ENCODE results near the gene RGS11. TPM values are rescaled to one million over a fixed set of nuclear protein-coding genes. Genes with fewer than 3 reads are reported as not detected.

RGS11 gene
- total and polyA plus RNA-seq, 9 of the 15 experiments (the other 6 are each of a cell fraction or from before 2014, with no cell fraction given): not detected

DNA sequence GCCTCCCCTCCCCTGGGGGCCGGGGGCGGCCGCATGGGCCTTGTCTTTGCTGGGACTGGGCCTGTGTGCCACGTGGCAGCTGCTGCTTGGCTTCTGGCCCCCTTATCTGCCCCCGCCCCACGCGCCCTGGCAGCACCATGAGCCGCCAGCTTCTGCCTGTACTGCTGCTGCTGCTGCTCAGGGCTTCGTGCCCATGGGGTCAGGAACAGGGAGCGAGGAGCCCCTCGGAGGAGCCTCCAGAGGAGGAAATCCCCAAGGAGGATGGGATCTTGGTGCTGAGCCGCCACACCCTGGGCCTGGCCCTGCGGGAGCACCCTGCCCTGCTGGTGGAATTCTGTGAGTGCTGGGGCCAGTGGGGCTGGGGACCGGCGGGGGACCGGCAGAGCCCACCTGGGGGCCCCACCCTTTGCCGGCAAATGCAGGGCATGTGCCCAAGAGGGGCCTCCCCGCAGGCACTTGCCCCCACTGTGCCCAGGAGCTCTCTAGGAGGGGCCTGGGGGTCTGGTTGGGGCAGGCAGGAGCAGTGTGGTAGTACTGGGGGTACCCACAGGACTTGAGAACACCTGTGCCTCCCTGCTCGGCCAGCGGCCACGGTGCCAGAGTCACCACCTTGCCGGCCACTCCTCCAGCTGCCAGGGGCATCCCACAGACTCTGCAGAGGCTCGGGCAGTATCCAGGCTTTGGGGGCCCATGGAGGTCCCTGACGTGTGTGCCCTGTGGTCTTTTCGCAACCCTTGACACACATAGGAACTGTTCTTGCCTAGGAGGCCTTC is 7.5 kb upstream of the RGS11 start, which contains the start of gene PDIA2:
TSS of gene PDIA2 (plus strand) at position 132 of the 773 bp plus-strand sequence. CDS start at position 138, 6 bp downstream.
- TF ChIP-seq PML (IDR thresholded peaks at IDR 0.05; ENCODE audit: low read length) (no peak), CBX2 (IDR thresholded peaks at IDR 0.05; ENCODE audit: insufficient read depth, low read length, poor library complexity, severe bottlenecking) (no peak), TRIM28 (IDR thresholded peaks at IDR 0.05) (no peak), TAL1 (IDR thresholded peaks at IDR 0.05) (no peak), POLR2B (IDR thresholded peaks at IDR 0.05; ENCODE audit: low read depth, partially characterized antibody) (no peak), COPS2 (conservative IDR thresholded peaks at IDR 0.05) (no peak), FIP1L1 (IDR thresholded peaks at IDR 0.05; ENCODE audit: low read depth, low read length, poor library complexity, severe bottlenecking) (no peak), TEAD1 (CRISPR knock-in tag; IDR thresholded peaks at IDR 0.05) (no peak), ZNF644 (tag; IDR thresholded peaks at IDR 0.05; ENCODE audit: low read depth) (no peak), ZNF174 (CRISPR knock-in tag; IDR thresholded peaks at IDR 0.05) (no peak), ZNF79 (CRISPR knock-in tag; IDR thresholded peaks at IDR 0.05; ENCODE audit: low read depth) (no peak)
- TF ChIP-seq, protein P1, sequence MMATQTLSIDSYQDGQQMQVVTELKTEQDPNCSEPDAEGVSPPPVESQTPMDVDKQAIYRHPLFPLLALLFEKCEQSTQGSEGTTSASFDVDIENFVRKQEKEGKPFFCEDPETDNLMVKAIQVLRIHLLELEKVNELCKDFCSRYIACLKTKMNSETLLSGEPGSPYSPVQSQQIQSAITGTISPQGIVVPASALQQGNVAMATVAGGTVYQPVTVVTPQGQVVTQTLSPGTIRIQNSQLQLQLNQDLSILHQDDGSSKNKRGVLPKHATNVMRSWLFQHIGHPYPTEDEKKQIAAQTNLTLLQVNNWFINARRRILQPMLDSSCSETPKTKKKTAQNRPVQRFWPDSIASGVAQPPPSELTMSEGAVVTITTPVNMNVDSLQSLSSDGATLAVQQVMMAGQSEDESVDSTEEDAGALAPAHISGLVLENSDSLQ (IDR thresholded peaks at IDR 0.05): no peak
- TF ChIP-seq, protein P2, sequence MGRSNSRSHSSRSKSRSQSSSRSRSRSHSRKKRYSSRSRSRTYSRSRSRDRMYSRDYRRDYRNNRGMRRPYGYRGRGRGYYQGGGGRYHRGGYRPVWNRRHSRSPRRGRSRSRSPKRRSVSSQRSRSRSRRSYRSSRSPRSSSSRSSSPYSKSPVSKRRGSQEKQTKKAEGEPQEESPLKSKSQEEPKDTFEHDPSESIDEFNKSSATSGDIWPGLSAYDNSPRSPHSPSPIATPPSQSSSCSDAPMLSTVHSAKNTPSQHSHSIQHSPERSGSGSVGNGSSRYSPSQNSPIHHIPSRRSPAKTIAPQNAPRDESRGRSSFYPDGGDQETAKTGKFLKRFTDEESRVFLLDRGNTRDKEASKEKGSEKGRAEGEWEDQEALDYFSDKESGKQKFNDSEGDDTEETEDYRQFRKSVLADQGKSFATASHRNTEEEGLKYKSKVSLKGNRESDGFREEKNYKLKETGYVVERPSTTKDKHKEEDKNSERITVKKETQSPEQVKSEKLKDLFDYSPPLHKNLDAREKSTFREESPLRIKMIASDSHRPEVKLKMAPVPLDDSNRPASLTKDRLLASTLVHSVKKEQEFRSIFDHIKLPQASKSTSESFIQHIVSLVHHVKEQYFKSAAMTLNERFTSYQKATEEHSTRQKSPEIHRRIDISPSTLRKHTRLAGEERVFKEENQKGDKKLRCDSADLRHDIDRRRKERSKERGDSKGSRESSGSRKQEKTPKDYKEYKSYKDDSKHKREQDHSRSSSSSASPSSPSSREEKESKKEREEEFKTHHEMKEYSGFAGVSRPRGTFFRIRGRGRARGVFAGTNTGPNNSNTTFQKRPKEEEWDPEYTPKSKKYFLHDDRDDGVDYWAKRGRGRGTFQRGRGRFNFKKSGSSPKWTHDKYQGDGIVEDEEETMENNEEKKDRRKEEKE (IDR thresholded peaks at IDR 0.05; ENCODE audit: borderline replicate concordance in 1 of 2, control insufficient read depth in 1 of 2, low read depth in 2 of 2, low read length in 1 of 2): no peak
- TF ChIP-seq, protein P3, sequence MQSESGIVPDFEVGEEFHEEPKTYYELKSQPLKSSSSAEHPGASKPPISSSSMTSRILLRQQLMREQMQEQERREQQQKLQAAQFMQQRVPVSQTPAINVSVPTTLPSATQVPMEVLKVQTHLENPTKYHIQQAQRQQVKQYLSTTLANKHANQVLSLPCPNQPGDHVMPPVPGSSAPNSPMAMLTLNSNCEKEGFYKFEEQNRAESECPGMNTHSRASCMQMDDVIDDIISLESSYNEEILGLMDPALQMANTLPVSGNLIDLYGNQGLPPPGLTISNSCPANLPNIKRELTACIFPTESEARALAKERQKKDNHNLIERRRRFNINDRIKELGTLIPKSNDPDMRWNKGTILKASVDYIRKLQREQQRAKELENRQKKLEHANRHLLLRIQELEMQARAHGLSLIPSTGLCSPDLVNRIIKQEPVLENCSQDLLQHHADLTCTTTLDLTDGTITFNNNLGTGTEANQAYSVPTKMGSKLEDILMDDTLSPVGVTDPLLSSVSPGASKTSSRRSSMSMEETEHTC (IDR thresholded peaks at IDR 0.05): no peak
- TF ChIP-seq, protein P4, sequence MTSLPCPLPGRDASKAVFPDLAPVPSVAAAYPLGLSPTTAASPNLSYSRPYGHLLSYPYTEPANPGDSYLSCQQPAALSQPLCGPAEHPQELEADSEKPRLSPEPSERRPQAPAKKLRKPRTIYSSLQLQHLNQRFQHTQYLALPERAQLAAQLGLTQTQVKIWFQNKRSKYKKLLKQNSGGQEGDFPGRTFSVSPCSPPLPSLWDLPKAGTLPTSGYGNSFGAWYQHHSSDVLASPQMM (CRISPR knock-in tag; IDR thresholded peaks at IDR 0.05): no peak
- intact Hi-C loops (cut with micrococcal nuclease): no loop called here
- ChIA-PET POLR2A (interaction anchor here (0.7 to 1.4 kb wide), 2 partner anchors 19 to 187 kb away, joined by 3 to 4 read pairs; no protein-coding TSS in a partner anchor), CTCF (ENCODE audit: low intra/inter-chr PET ratio) (no interaction called here)
- Histone ChIP-seq H3K79me2 (ENCODE audit: control insufficient read depth, insufficient read depth, low read length) (no peaks in the 10 kb centered on the region), H4K20me1 (replicated peaks; ENCODE audit: control insufficient read depth, insufficient read depth, low read length) (no peaks in the 10 kb centered on the region), H3K27me3 (ENCODE audit: control insufficient read depth in 2 of 2, insufficient read depth in 2 of 2, low read length in 2 of 2) (no peaks in the 10 kb centered on the region), H3K4me1 (replicated peaks in 1 of 2; ENCODE audit: control insufficient read depth in 2 of 2, insufficient read depth in 2 of 2, low read length in 2 of 2) (peaks cover 0 to 63% of the 10 kb centered on the region in 2 experiments; a peak in 2 of 5 replicates), H3K4me2 (ENCODE audit: insufficient read depth, low read length) (no peak within 1 kb of the TSS), H3K9me3 (replicated peaks; ENCODE audit: control insufficient read depth, insufficient read depth, low read depth, low read length) (no peaks in the 10 kb centered on the region), H3K36me3 (ENCODE audit: control insufficient read depth, insufficient read depth, low read length) (peaks cover 17% of the 10 kb centered on the region; the same call in 1 of the 3 replicates), H3K9me1 (ENCODE audit: control insufficient read depth, insufficient read depth, low read length) (no peaks in the 10 kb centered on the region), H3K9ac (ENCODE audit: insufficient read depth in 1 of 2, low read depth in 2 of 2, low read length in 2 of 2) (peak within 1 kb of the TSS in 1 of 2 experiments; percentile 17; a peak in 1 of 4 replicates), H2AFZ (ENCODE audit: low read depth, low read length) (no peak within 1 kb of the TSS), H3K4me3 (no peak within 1 kb of the TSS), H3K27ac (ENCODE audit: extremely low read depth, low read depth, low read length) (no peak within 1 kb of the TSS)
- in situ Hi-C loops (cut with MboI): no loop called here
- DNase-seq (ENCODE audit: extremely low read depth in 1 of 4, low spot score in 3 of 4): no peak
- ATAC-seq: no peak
- no peak for FAIRE-seq
- BruUV-seq (replicated peaks): no TSS peak
- WGBS (ENCODE audit: insufficient coverage, low coverage, missing lambda C conversion rate): 52% methylated on average over 15 of the region's 25 CpGs
